GM19455 (cell line): ENCODE data around the gene TAOK1.
"Not testable (repeated sequence)": the region's sequence is repeated elsewhere in the genome, so short reads cannot be mapped to it uniquely, and the experiment has no call there.

Source experiments
- ATAC-seq: cut with Tn5 transposase; IDR thresholded peaks from one replicate; pipeline ENCODE4 v1.9.1; 2021; ENCODE audit not compliant: unreplicated experiment

Gene TAOK1

DNA sequence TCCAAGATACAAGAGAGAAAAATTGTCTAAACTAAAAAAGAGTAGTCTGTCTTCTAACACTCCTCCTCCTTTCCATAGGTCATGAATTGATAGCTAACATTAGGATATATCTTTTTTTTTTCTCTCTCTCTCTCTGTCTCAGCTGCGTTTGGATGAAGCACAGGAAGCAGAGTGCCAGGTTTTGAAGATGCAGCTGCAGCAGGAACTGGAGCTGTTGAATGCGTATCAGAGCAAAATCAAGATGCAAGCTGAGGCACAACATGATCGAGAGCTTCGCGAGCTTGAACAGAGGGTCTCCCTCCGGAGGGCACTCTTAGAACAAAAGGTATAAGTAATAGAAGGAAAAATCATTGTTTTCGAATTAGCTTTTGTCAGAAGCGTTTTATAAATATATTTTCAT, 143.8 kb downstream of the TAOK1 start:
- ATAC-seq, result no peak

DNA sequence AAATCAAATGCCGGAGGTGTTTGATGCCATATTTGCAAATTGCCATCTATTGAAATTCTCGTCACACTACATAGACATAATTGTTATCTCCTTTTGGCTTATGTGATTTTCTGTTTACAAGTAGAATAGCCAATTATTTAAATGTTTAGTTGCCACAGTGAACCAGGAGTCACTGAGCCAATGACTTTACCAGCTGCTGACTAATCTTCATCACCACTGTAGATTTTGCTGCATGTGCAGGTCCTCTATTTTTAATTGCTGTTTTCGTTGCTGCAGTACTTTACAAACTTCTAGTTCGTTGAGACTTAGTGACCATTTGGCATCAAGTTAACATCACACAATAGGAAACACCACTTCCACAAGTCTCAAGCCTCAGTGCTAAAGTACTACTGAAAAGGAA, 153.9 kb downstream of the TAOK1 start:
- no peak for ATAC-seq

DNA sequence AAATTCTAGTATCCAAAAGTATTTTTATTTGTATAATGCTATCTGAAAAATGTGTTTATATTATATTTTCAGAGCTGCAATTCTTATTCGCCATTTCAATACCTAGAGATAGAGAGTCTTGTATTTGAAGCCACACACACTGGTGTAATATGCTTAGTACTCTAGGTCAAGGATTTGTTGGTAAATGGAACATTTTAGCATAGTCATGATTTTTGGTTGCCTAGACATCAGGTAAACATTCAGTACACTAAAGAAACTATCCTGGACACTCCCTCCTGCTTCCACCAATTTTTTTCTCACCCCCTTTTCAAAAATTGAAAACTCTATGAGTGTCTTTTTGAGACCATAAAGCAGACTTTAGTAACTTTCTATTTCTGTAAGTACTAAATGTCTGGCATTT, 155.9 kb downstream of the TAOK1 start:
- ATAC-seq, result no peak

DNA sequence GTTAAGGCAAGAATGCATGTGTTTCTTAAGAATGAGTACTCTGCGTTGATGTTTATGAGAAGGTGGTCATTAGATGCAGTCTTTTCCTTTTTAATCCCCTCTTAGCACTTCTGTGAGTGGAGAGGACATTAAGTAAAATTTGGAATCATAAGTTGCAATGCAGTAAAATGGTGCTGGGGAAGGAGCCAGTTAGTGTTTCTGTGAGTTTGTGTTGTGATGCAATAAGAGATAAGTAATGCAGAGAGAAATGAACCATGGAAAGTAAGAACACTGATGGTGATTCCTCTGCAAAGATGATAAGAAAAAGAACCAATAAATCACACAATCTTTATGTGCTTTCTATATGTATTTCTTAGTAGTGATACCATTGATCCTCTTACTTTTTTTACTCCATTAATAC, 156.7 kb downstream of the TAOK1 start:
- ATAC-seq, result no peak

DNA sequence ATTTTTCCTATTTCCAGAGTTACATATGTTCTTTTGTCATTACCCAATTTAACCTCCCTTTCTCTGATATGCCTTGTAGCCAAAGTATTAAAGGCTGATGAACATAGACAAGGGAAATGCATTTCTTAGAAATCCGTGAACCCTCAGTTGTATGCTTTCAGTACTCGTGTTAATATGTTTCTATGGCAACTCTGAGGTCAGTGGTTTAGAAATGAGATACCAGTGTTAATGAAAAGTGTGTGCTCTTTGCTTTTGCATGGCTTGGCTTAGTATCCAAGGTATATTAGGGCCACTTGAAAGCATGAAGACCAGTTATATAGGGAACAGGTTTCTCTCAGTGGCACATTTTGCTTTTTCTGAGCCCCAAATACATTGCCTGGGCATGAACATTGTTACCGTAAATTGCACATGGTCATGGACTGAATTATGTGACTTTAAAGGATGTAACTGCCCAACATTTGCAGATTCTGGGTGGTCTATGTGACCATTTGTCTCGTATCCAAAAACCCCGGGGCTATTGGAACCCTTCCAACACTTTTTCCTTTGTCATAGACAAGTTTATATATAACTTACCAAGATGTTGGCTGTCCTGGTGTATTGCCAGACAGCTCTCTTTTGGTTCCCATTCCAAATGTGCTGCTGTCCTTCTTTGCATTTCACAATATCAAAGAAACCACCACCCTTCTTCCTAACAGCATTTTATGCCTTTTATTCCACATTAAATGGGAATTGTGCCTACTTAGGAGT, 159.2 kb downstream of the TAOK1 start:
- ATAC-seq, result no peak

DNA sequence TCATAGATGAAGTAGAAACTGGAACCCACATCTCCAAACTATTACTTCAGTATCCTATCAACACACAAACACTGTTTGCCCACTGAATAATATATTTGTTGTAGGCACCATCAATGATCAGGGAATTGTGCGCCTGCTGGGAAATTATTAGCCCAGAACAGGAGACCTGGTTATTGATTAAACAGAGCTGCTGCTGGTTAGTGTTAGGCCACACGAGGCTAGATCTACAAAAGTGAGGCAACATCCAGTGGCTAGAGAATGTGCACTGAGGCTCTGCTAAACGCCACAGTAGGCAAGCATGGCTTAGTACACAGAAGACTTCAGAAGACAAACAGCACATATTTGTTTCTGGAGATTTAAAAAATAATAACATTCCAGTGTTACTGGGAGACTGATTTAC, 165.7 kb downstream of the TAOK1 start:
- no peak for ATAC-seq

DNA sequence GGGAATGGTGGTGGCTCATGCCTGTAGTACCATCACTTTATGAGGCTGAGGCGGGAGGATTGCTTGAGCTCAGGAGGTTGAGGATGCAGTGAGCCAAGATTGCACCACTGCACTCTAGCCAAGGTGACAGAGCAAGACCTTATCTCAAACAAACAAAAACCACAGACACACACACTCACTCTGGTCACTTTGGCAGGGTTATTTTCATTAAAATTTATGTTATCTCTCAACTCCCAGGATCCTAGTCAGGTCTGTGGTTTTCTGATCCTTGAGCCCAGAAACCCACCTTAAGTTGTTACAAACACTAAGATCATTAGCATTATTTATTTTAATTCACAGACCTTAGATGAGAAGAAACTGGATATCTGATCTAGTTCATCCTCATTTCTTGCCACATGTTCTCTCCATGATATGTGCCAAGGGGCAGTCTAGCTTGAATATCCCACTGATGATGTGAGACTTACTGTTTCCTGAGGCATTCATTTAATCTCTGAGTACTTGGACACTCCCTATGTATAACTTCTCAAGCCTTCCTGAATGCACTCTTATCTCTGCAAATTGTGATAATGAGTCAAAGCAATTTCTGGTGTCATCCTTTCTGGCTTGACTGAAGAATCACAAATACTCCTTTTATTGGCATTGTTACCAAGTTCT, 167.0 kb downstream of the TAOK1 start:
- no peak for ATAC-seq

DNA sequence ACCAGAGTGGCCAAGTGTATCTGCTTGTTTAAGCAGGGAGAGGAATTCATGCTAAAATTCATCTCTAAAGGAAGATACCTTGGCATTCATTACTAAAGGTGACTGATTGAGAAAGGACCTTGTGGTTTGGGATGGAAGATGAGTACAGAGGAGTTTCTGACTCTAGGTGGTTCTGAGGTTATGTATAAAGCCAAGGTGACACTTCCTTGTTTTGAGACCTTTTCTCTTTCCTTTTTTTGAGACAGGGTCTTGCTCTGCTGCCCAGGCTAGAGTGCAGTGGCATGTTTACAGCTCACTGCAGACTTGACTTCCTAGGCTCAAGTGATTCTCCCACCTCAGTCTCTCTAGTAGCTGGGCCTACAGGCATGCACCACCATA, 167.6 kb downstream of the TAOK1 start:
- no peak for ATAC-seq

DNA sequence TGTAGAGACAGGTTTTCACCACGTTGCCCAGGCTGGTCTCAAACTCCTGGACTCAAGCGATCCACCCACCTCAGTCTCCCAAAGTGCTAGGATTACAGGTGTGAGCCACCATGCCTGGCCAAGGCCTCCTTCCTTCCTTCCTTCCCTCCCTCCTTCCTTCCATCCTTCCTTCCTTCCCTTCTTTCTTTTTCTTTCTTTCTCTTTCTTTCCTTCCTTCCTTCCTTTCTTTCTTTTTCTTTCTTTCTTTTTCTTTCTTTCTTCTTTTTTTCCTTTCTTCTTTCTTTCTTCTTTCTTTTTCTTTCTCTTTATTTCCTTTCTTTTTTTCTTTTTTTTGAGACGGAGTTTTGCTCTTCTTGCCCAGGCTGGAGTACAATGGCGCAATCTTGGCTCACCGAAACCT, 168.0 kb downstream of the TAOK1 start:
- not testable (repeated sequence) for ATAC-seq

DNA sequence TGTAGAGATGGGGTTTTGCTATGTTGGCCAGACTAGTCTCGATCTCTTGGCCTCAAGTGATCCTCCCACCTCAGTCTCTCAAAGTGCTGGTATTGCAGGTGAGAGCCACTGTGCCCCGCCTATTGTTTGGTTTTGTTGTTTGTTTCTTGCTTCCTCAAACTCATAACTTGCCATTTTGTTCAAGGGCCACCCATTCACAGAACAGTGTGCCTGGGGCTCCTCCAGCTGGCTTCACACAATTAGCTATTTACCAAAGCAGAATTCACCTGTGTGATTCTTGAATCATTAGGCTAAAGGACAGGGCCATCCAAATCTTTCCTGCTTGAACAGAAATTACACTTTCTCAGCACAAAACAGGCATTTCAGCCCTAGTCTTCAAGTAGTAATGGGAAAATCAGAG, 169.5 kb downstream of the TAOK1 start:
- no peak for ATAC-seq

DNA sequence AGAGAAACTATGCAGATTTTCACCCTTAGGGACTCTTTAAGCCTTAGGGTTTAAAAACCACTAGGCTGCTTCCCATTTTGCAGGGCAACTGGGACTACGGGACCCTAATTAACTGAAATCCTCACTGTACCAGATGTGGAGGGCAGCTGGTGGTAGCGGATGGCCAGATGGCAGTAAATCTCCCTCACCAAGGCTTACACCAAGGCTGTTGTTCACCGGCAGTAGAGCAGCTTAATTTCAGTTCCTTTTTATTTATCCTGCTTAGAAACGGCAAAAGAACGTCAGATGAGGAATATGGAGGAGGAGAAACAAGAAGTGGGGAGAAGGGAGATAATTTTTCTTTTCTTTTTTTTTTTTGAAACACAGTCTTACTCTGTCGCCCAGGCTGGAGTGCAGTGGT, 170.2 kb downstream of the TAOK1 start:
- no peak for ATAC-seq

DNA sequence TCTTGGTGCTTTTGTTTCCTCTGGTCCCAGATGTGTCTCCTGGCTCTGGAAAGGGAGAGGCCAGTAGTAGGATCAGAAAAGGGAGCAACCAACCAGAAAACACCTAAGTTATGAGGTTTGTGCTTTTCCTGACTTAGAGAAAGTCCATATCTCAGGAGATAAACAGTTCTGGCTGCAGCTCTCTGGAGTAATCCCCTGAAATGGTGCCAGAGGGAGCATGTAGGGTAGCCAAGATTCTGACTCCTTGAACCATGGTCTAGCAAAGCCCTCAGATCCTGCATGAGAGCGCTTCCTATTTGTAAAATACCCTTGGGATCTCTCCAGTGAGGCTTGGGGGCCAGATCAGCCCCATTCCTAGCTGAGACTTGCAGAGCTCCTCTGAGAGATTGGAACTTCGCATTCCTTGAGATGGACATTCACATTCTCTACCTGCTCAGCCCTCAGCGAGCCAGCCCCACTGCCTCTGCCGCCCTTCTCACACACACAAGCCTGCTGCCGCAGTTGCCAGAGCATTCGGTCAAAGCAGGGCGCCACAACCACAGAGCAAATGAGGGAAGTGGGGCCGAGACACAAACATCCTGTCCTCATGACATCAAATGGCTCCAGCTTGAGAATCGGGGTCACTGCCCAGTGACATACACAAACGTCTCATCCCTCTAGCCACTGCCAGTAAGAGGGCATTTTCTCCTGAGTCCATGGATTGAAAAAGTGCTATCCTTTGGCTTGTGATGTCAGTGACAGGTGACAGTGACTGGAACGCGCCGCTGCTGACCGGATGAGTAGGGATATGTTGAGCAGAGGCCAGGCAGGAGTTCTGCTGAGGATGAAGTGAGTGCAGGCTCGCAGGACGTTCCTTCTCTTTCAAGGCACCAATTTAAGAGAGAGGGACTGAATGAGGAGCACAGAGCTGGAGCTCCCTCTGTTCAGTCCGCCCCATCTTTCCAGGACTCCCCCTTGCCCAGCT, 171.7 kb downstream of the TAOK1 start:
- no peak for ATAC-seq

DNA sequence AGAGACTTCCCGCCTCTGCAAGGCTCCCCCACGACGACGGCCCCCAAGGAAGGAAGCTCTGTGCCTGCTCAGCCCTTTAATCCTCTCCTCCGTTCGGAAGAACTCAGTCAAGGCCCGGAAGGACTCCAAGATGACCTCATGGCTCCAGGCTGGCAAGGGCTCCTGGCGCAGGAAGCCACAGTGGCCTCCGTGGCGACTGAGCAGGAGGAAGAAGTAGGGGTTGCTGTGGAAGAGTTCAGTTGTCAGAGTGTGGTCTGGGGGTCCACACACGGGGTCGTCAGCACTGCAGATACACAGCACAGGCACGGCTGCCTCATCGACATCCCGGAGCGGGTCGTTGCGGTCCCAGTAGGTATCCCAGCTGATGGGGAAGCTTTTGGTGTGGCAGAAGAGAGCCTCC, 172.5 kb downstream of the TAOK1 start:
- no peak for ATAC-seq

DNA sequence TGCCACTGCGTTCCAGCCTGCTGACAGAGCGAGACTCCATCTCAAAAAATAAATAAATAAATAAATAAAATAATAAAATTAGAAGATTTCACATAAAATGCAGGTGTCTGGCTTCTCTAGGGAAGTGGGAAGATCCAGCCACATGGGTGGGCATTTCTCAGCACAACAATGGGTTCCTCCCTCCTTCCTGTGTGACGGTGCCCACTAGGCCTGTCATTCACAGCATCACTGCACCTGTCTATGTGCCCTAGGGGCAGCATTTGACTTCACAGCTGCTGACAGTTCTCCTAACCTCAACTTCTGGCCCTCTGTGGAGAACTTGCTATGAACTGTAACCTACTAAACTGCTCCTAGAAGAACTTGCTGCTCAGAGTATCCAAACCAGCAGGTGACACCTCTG, 173.7 kb downstream of the TAOK1 start:
- no peak for ATAC-seq

DNA sequence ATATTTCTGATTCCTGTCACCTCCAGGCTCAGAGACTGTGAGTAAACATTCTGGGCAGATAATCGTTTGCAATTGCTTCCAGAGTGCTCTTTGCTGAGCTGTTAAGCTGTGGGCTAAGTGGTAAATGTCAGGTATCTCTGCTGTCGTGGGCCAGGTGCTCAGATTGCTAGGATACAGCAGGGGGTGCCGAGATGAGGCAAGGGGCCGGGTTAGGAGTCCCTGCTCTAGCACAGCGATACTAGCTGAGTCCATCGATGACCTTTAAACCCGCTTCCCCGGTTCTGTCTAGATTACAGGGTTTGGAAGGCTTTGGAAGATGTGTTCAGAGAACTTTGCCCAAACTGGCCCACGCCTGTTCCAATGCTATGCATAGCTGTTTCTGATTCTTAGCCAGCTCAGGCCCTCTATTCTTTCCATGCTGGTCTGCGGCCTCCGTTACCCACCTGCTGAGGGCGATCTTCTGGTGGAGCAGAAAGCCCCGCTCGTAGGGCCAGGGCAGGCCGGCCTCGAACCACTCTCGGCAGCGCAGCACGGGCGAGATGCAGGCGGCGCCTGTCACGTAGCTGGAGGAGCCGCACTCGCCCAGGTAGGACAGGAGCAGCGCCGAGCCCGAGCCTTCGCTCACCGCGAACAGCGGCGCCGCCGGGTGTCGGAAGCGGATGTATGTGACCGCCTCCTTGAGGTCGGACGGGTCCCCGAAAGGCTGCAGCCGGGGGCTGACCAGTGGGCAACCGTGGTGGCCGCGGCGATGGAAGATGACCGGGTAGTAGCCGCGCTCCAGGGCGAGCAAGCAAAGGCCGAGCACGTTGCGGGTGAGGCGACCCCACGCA, 175.7 kb downstream of the TAOK1 start:
- ATAC-seq, result no peak

DNA sequence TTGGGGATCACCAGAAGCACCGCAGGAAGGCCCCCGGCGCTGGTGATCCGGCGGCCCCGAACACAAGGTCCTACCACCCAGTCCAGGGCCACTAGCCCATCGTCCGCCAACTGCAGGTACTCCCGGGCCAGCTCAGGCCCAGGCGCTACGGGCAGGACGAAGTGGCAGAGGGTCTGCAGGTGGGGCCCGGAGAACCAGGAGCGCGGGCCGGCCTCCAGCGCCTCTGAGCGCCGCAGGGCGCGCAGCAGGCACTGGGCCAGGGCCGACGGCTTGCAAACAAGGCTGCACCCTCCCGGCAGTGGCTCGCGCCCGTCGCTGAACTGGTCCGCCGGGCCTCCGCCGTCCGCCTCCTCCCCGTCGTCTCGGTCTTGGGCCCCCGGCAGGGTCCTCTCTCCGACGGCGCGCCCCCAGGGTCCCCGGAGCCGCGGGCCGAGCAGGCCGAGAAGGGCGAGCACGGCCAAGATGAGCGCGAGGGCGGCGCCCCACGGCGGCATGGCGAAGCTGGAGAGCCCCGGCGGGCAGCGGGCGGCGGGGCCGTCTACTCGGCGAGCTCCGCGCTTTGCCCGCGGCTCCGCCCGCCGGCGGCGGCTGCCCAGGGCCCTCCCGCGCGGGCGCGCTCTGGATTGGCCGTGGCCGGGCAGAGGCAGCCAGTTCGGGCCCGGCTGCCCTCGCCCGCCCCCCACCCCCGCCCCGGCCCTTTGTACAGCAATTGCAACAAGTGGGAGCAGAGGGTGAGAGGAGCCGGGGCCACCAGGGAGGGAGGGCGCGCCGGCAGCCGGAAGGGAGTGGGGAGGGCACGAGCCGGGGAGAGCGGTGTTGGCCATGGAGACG, 176.5 kb downstream of the TAOK1 start, which contains the start of gene ABHD15:
TSS of gene ABHD15 (minus strand) at position 565 of the 831 bp plus-strand sequence. CDS start at position 494, 71 bp downstream.
- ATAC-seq, result peak; percentile 29

DNA sequence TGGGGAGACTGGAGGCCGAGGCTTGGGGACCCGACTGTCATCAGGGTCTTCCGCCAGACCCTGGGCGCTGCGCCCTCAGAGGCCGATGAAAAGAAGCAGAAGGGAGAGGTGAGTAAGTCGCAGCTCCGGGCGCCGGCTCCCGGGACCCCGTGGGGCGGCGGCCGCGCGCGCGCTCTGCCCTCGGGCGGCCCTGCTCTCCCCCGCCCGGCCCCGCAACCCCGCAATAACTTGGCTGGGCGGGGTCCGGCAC, 177.1 kb downstream of the TAOK1 start:
- peak; percentile 7 for ATAC-seq

DNA sequence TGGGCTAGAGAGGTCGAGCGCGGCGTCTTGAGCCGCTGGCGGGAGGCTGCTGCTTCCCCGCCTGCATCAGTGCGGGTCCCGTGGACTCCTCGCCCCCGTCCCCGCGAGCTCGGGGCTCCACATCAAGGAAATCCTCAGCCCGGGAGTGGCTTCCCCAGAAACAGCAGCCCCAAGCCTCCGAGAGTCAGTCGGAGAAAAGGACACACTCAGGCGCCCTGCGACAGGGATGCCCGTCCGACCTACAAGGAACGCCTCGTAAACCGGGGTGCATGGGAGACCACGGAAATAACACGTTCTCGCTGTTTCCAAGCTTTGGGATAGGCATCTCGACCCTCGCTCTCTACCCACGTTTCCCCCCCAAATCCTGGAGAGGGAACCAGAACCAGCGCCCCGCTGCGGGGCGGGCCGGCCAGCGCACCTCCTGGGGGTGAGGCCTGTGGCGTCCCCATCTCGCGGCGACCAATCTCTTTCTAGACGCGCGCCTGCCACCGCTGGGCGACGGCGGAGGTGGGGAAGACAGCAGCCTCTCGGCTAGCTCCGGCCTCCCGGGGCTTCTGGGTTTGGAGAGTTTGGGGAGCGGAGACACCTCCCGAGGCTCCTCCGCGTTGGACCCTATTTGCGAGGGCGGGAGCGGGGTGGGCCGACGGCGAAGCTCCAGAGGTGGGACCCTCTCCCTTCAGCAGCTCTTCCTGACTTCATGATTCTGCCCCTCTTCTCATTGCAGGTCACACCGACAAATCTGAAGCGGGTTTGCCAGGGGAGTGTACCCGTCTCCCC, 177.6 kb downstream of the TAOK1 start:
- peak; percentile 36 for ATAC-seq
